H1 (cell line): Measurements from ENCODE around the gene GLI1. TPM values are rescaled to one million over a fixed set of nuclear protein-coding genes. Genes with fewer than 3 reads are reported as not detected.

ENCODE experiments used
- CTCF ChIA-PET: fragments of 300-600 bp; sonication (Branson Sonifier 250); formaldehyde crosslinking; loops from one replicate; lab custom pipeline; 2021; ENCODE audit not compliant: partially characterized antibody; lab: Charles Lee
- POLR2A ChIA-PET: fragments of 300-600 bp; sonication (Branson Sonifier 250); formaldehyde crosslinking; loops from one replicate; lab custom pipeline; 2021; ENCODE audit warnings: inconsistent platforms; ENCODE audit not compliant: partially characterized antibody; lab: Charles Lee
- DNase-seq, 2 experiments: peaks; one replicate each; pipeline versions ENCODE4 v3.0.0 to v3.0.0-alpha.2; 2010 to 2022; ENCODE audit warnings: low spot score in 2 of 2, low read depth in 1 of 2, mixed read lengths in 1 of 2
- FAIRE-seq: peaks from 2 replicates; lab custom pipeline; 2011; peaks lifted over from hg19 to GRCh38; lab: Jason Lieb, UNC
- H2AFZ ChIP-seq: 2 replicates; pipeline ENCODE4 v1.8.1; 2012; ENCODE audit warnings: low read length, inconsistent platforms
- H2AK5ac ChIP-seq: 2 replicates; pipeline ENCODE4 v1.6.1; 2013; ENCODE audit warnings: low read depth, low read length
- H2BK120ac ChIP-seq: replicated peaks from 2 replicates; pipeline ENCODE3; 2013; ENCODE audit warnings: low read depth, low read length, inconsistent platforms
- H2BK12ac ChIP-seq: 2 replicates; pipeline ENCODE4 v1.6.1; 2013; ENCODE audit warnings: low read depth, low read length
- H2BK15ac ChIP-seq: 2 replicates; pipeline ENCODE4 v1.6.1; 2013; ENCODE audit warnings: low read length
- H2BK20ac ChIP-seq: 2 replicates; pipeline ENCODE4 v1.6.1; 2013; ENCODE audit warnings: low read length
- H2BK5ac ChIP-seq: 2 replicates; pipeline ENCODE4 v1.6.1; 2013; ENCODE audit warnings: low read depth, low read length
- H3K14ac ChIP-seq: 2 replicates; pipeline ENCODE4 v1.6.1; 2013; ENCODE audit warnings: inconsistent platforms; ENCODE audit not compliant: insufficient read length
- H3K18ac ChIP-seq: 2 replicates; pipeline ENCODE4 v1.6.1; 2013; ENCODE audit warnings: low read length; ENCODE audit errors: extremely low read depth
- H3K23ac ChIP-seq: 2 replicates; pipeline ENCODE4 v1.6.1; 2013; ENCODE audit warnings: inconsistent platforms; ENCODE audit not compliant: insufficient read length
- H3K23me2 ChIP-seq: 2 replicates; pipeline ENCODE4 v1.6.1; 2013; ENCODE audit warnings: low read depth, low read length
- H3K27ac ChIP-seq: 2 replicates; pipeline ENCODE4 v1.6.1; 2011; ENCODE audit warnings: low read depth, low read length, inconsistent platforms
- H3K27me3 ChIP-seq, 4 experiments: replicated peaks in 1 of 4; 1 replicate in 1 of 4; 2 replicates in 3 of 4; pipeline versions ENCODE4 v1.6.1 to v1.8.1; 2011 to 2013; ENCODE audit warnings: low read length in 3 of 4, mild to moderate bottlenecking in 3 of 4, inconsistent platforms in 2 of 4, mixed read lengths in 2 of 4, moderate library complexity in 1 of 4; ENCODE audit not compliant: control insufficient read depth in 3 of 4, insufficient read depth in 3 of 4; ENCODE audit errors: extremely low read depth in 1 of 4
- H3K36me3 ChIP-seq, 4 experiments: 2 replicates each; pipeline versions ENCODE4 v1.6.1 to v1.8.1; 2011 to 2013; ENCODE audit warnings: mild to moderate bottlenecking in 4 of 4, low read length in 3 of 4, moderate library complexity in 2 of 4, control low read depth in 1 of 4, inconsistent platforms in 1 of 4; ENCODE audit not compliant: insufficient read depth in 4 of 4, control insufficient read depth in 2 of 4
- H3K4ac ChIP-seq: replicated peaks from 2 replicates; pipeline ENCODE3; 2013; ENCODE audit warnings: low read length, low read depth, mixed read lengths, inconsistent platforms; ENCODE audit not compliant: insufficient read length
- H3K4me1 ChIP-seq, 4 experiments: replicated peaks in 1 of 4; 1 replicate in 1 of 4; 2 replicates in 3 of 4; pipeline versions ENCODE4 v1.6.1 to v1.8.1; 2011 to 2013; ENCODE audit warnings: low read length in 3 of 4, inconsistent platforms in 2 of 4, mixed read lengths in 1 of 4; ENCODE audit not compliant: insufficient read depth in 4 of 4, control insufficient read depth in 3 of 4
- H3K4me2 ChIP-seq, 2 experiments: 2 replicates each; pipeline versions ENCODE4 v1.6.1 to v1.8.1; 2011 to 2013; ENCODE audit warnings: low read depth in 2 of 2, low read length in 2 of 2, control low read depth in 1 of 2, inconsistent platforms in 1 of 2, mild to moderate bottlenecking in 1 of 2; ENCODE audit not compliant: insufficient read depth in 1 of 2
- H3K4me3 ChIP-seq, 4 experiments: fragments of 200-600, 300-600 bp in 1 of 4; sonication (generic), shearing (Covaris generic), sonication (Bioruptor Twin) in 1 of 4; 2 replicates each; pipeline versions ENCODE4 v1.5.1 to v1.8.1; 2011 to 2016; ENCODE audit warnings: low read length in 4 of 4, low read depth in 3 of 4, control low read depth in 2 of 4, inconsistent platforms in 2 of 4, mild to moderate bottlenecking in 2 of 4, mixed read lengths in 1 of 4, moderate library complexity in 1 of 4; ENCODE audit not compliant: insufficient read depth in 2 of 4; ENCODE audit errors: extremely low read depth in 1 of 4
- H3K56ac ChIP-seq: replicated peaks from 2 replicates; pipeline ENCODE3; 2013; ENCODE audit warnings: low read depth, mild to moderate bottlenecking, mixed read lengths, low read length, inconsistent platforms; ENCODE audit not compliant: insufficient read length
- H3K79me1 ChIP-seq: 2 replicates; pipeline ENCODE4 v1.6.1; 2013; ENCODE audit warnings: low read depth, low read length, control low read depth
- H3K79me2 ChIP-seq, 2 experiments: 2 replicates each; pipeline versions ENCODE4 v1.6.1 to v1.8.1; 2012 to 2013; ENCODE audit warnings: low read length in 2 of 2, mild to moderate bottlenecking in 2 of 2, inconsistent platforms in 1 of 2; ENCODE audit not compliant: insufficient read depth in 2 of 2, control insufficient read depth in 1 of 2
- H3K9ac ChIP-seq, 4 experiments: replicated peaks in 1 of 4; 1 replicate in 1 of 4; 2 replicates in 3 of 4; pipeline versions ENCODE4 v1.6.1 to v1.8.1; 2011 to 2013; ENCODE audit warnings: low read depth in 3 of 4, low read length in 3 of 4, control low read depth in 2 of 4, mild to moderate bottlenecking in 2 of 4, moderate library complexity in 2 of 4, inconsistent platforms in 1 of 4; ENCODE audit errors: extremely low read depth in 1 of 4
- H3K9me3 ChIP-seq, 2 experiments: 2 replicates each; pipeline versions ENCODE4 v1.6.1 to v1.8.1; 2012 to 2013; ENCODE audit warnings: mild to moderate bottlenecking in 2 of 2, moderate library complexity in 2 of 2, control low read depth in 1 of 2, inconsistent platforms in 1 of 2, low read depth in 1 of 2, low read length in 1 of 2, mixed read lengths in 1 of 2; ENCODE audit not compliant: insufficient read depth in 2 of 2
- H4K20me1 ChIP-seq, 2 experiments: replicated peaks in 1 of 2; 2 replicates each; pipeline versions ENCODE3 to v1.8.1; 2011 to 2013; ENCODE audit warnings: inconsistent platforms in 2 of 2, low read length in 2 of 2, mild to moderate bottlenecking in 1 of 2; ENCODE audit not compliant: insufficient read depth in 2 of 2, control insufficient read depth in 1 of 2
- H4K5ac ChIP-seq: 2 replicates; pipeline ENCODE4 v1.6.1; 2013; ENCODE audit warnings: low read length, low read depth, mixed read lengths, inconsistent platforms; ENCODE audit not compliant: insufficient read length
- H4K8ac ChIP-seq: 2 replicates; pipeline ENCODE4 v1.8.0; 2013; ENCODE audit warnings: mild to moderate bottlenecking, moderate library complexity, low read length, inconsistent platforms; ENCODE audit not compliant: insufficient read depth; ENCODE audit errors: extremely low read depth
- H4K91ac ChIP-seq: replicated peaks from 2 replicates; pipeline ENCODE3; 2013; ENCODE audit warnings: low read length, mixed read lengths, inconsistent platforms; ENCODE audit not compliant: insufficient read length
- CREB1 ChIP-seq: IDR thresholded peaks from 2 replicates; pipeline ENCODE4 v1.6.1; 2012; ENCODE audit warnings: inconsistent platforms
- CTBP2 ChIP-seq: IDR thresholded peaks from 2 replicates; pipeline ENCODE4 v1.7.0; 2011; ENCODE audit warnings: borderline replicate concordance, mild to moderate bottlenecking, moderate library complexity, mixed read lengths, low read length; ENCODE audit not compliant: insufficient read depth, insufficient read length
- FOSL1 ChIP-seq: IDR thresholded peaks from 2 replicates; pipeline ENCODE4 v1.6.1; 2011; ENCODE audit warnings: mild to moderate bottlenecking, low read depth, low read length, moderate library complexity; ENCODE audit not compliant: insufficient read depth
- GTF2F1 ChIP-seq: IDR thresholded peaks from 2 replicates; pipeline ENCODE4 v1.6.1; 2012; ENCODE audit warnings: low read depth, low read length, improper control_type of control experiment, borderline replicate concordance
- JUND ChIP-seq: IDR thresholded peaks from 2 replicates; pipeline ENCODE4 v1.6.1; 2011; ENCODE audit warnings: mild to moderate bottlenecking, improper control_type of control experiment, low read length
- MAFK ChIP-seq: IDR thresholded peaks from 2 replicates; pipeline ENCODE4 v1.6.1; 2012; ENCODE audit warnings: low read depth, mild to moderate bottlenecking, improper control_type of control experiment, low read length
- NRF1 ChIP-seq: IDR thresholded peaks from 2 replicates; pipeline ENCODE4 v1.6.1; 2011; ENCODE audit warnings: mild to moderate bottlenecking, low read depth, low read length, improper control_type of control experiment
- PHF8 ChIP-seq: fragments of 200-600 bp; sonication (generic); conservative IDR thresholded peaks from 2 replicates; pipeline ENCODE4 v1.7.1; 2012; ENCODE audit warnings: low read depth, mild to moderate bottlenecking, inconsistent platforms, low read length, moderate library complexity
- RBBP5 ChIP-seq: IDR thresholded peaks from 2 replicates; pipeline ENCODE4 v1.7.1; 2012; ENCODE audit warnings: low read depth, mild to moderate bottlenecking, inconsistent platforms, low read length, moderate library complexity, borderline replicate concordance
- RFX5 ChIP-seq: IDR thresholded peaks from 2 replicates; pipeline ENCODE4 v1.6.1; 2011; ENCODE audit warnings: low read depth, low read length, improper control_type of control experiment, borderline replicate concordance
- SRF ChIP-seq: IDR thresholded peaks from 2 replicates; pipeline ENCODE4 v1.6.1; 2011; ENCODE audit warnings: mild to moderate bottlenecking, low read depth, low read length, moderate library complexity
- TCF12 ChIP-seq: IDR thresholded peaks from 2 replicates; pipeline ENCODE4 v1.6.1; 2011; ENCODE audit warnings: low read depth, mild to moderate bottlenecking, low read length
- TEAD4 ChIP-seq: IDR thresholded peaks from 2 replicates; pipeline ENCODE4 v1.6.1; 2012; ENCODE audit warnings: low read depth, low read length, inconsistent platforms, mixed read lengths
- WGBS, 2 experiments: shearing (Covaris generic) in 1 of 2; methylation state at CpG; one replicate each; pipeline versions ENCODE4 v1.1.6 to v1.1.7; 2013 to 2015; ENCODE audit warnings: low lambda C conversion rate in 2 of 2, mixed read lengths in 2 of 2, inconsistent platforms in 1 of 2, low coverage in 1 of 2, missing lambda C conversion rate in 1 of 2; ENCODE audit not compliant: insufficient replicate concordance in 2 of 2, insufficient coverage in 1 of 2, insufficient read length in 1 of 2; ENCODE audit errors: extremely low coverage in 1 of 2, missing lambda C conversion rate in 1 of 2; 5-methylcytosine and 5-hydroxymethylcytosine counted together
- polyA plus RNA-seq, 7 experiments: library from polyadenylated mRNA; depleted of rRNA in 3 of 7; stranded (reverse) in 5 of 7; unstranded in 2 of 7; fragments of >200 nt in 5 of 7; fragments of 200-250 nt in 2 of 7; gene quantifications; 1 replicate in 5 of 7; 2 replicates in 1 of 7; 4 replicates in 1 of 7; pipeline versions ENCODE4 v1.2.1 to v1.2.3, GENCODE V29; 2011 to 2013; ENCODE audit warnings: missing spikeins in 2 of 7, mixed read lengths in 2 of 7
- total RNA-seq: library from RNA; stranded (reverse); fragmentation: NEBNext Ultra II Directional; extraction: Animal tissue kit (Norgen Biotek cat#: 25700); gene quantifications from 2 replicates; pipeline ENCODE4 v1.2.1, GENCODE V29; 2021

GLI1 gene
- total and polyA plus RNA-seq, 2 of the 8 experiments (the other 6 are each of a cell fraction or from before 2014, with no cell fraction given), result 23.5 to 25.3 TPM

DNA sequence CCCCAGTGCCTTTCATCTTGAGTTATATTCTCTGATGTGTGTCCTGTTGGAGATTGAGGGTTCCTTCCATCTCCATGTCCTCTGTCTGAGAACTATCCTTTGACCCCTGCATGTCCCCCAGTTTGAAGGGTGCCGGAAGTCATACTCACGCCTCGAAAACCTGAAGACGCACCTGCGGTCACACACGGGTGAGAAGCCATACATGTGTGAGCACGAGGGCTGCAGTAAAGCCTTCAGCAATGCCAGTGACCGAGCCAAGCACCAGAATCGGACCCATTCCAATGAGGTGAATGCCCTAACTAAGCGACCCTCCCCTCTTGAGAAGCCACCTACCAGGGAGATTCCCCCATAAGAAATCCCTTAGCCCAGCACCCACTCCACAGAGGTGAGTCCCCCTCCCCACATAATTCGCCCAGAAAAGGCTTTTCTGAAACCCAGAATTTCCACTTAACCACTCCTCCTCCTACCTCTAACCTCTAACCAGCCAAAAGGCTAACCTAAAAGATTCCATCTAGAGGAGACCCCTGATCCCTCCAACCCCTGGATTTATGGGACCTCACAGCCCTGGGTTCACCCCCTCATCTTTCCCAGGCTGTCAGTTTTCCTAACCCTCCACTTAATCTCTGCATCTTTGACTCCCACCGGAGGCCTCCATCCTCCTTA lies 7.8 kb downstream of the GLI1 start:
- Histone ChIP-seq H3K23me2 (no peaks in the 10 kb centered on the region), H3K27me3 (0 out of 7 replicates have a peak, but pooled peaks cover 0 to under 1% (median under 1%) of the 10 kb centered on the region in 4 experiments), H3K4me3 (no peak overlapping the region), H3K36me3 (peaks cover 0 to 11% (median 4%) of the 10 kb centered on the region in 4 experiments; a peak in 5 of 8 replicates), H3K4me1 (peaks cover 0 to 4% (median 0%) of the 10 kb centered on the region in 4 experiments; a peak in 1 of 7 replicates), H4K20me1 (peaks cover 0 to 2% of the 10 kb centered on the region in 2 experiments), H2BK12ac (no peak overlapping the region), H2AK5ac (no peak overlapping the region), H3K9ac (no peak overlapping the region), H4K91ac (no peak overlapping the region), H2BK20ac (no peak overlapping the region), H2AFZ (no peak overlapping the region), H3K4ac (no peak overlapping the region), H2BK5ac (no peak overlapping the region), H2BK120ac (no peak overlapping the region), H4K5ac (no peak overlapping the region), H3K9me3 (no peaks in the 10 kb centered on the region), H3K56ac (no peak overlapping the region), H3K14ac (no peak overlapping the region), H3K23ac (no peak overlapping the region), H3K27ac (no peak overlapping the region), H4K8ac (no peak overlapping the region), H3K18ac (no peak overlapping the region), H3K79me2 (no peaks in the 10 kb centered on the region), H3K4me2 (no peak overlapping the region), H3K79me1 (no peaks in the 10 kb centered on the region), H2BK15ac (no peak overlapping the region)
- CTCF ChIA-PET, result interaction anchor here (1.5 to 25.1 kb wide), 3 partner anchors 9 to 13 kb away, joined by 6 to 441 read pairs (median 441); partner anchors contain the start of genes ARHGAP9, GLI1, INHBE and MARS1
- POLR2A ChIA-PET, result no interaction called here
- DNase-seq (no peak), FAIRE-seq (no peak)
- WGBS, 2 experiments, result 92% methylated on average over 12 of the region's 12 CpGs; no CpG with 5 or more reads in 1 of the 2 experiments
- TF ChIP-seq NRF1, result no peak
- TF ChIP-seq TEAD4, result no peak
- no peak for TF ChIP-seq MAFK
- TF ChIP-seq PHF8, result no peak
- TF ChIP-seq TCF12, result no peak
- no peak for TF ChIP-seq JUND
- TF ChIP-seq FOSL1, result no peak
- no peak for TF ChIP-seq CTBP2
- no peak for TF ChIP-seq SRF
- no peak for TF ChIP-seq RFX5
- no peak for TF ChIP-seq GTF2F1
- TF ChIP-seq CREB1, result no peak
- TF ChIP-seq RBBP5, result no peak
